HCT116 (cell line): Measurements from ENCODE around the gene PGA5. TPM values are rescaled to one million over a fixed set of nuclear protein-coding genes. Genes with fewer than 3 reads are reported as not detected.

Experiments
- total RNA-seq: library from RNA; stranded (reverse); gene quantifications from one replicate; pipeline ENCODE4 v1.2.1, GENCODE V29; 2021; ENCODE audit not compliant: unreplicated experiment

Gene PGA5
- total RNA-seq, 1 experiment from 2014 or later, result not detected

Other genes starting within 250 kb of the PGA5 start
- gene CD5, start 138.7 kb upstream of the PGA5 start, total RNA-seq, result 0.22 TPM
- 23.1 TPM for gene VPS37C, start 79.7 kb upstream of the PGA5 start, total RNA-seq
- not detected for gene PGA3, start 37.7 kb upstream of the PGA5 start, total RNA-seq
- not detected for gene PGA4, start 18.8 kb upstream of the PGA5 start, total RNA-seq
- gene VWCE, start 54.1 kb downstream of the PGA5 start, total RNA-seq, result 2.5 TPM
- gene DDB1, start 91.9 kb downstream of the PGA5 start, total RNA-seq, result 269 TPM
- 156 TPM for gene TKFC, start 92.1 kb downstream of the PGA5 start, total RNA-seq
- 34.1 TPM for gene CYB561A3, start 120.7 kb downstream of the PGA5 start, total RNA-seq
- gene TMEM138, start 121.2 kb downstream of the PGA5 start, total RNA-seq, result 45.0 TPM
- 13.7 TPM for gene TMEM216, start 151.4 kb downstream of the PGA5 start, total RNA-seq
- 110 TPM for gene CPSF7, start 188.8 kb downstream of the PGA5 start, total RNA-seq
- gene SDHAF2, start 188.9 kb downstream of the PGA5 start, total RNA-seq, result 34.0 TPM